Measurements from ENCODE around the gene TRIM65.
A peak's percentile ranks its signal among the peaks of the same experiment; 100 is the strongest.

TRIM65 gene

GRCh38 chr17:75915268-75915667 lies 18.5 kb upstream of the TRIM65 start:
- no peak for TF ChIP-seq CTCF (conservative IDR thresholded peaks at IDR 0.05)
- TF ChIP-seq ZFX (IDR thresholded peaks at IDR 0.05): no peak

GRCh38 chr17:75914643-75915267 lies 18.0 kb upstream of the TRIM65 start:
- H3K27ac ChIP-seq: no peak overlapping the region
- TF ChIP-seq ZFX (IDR thresholded peaks at IDR 0.05): no peak

More at GRCh38 chr17:75915268-75915667, 18.5 kb upstream of the TRIM65 start:
- no peak overlapping the region for H3K27ac ChIP-seq

GRCh38 chr17:75913537-75914210 lies 16.9 kb upstream of the TRIM65 start:
- TF ChIP-seq ZFX (IDR thresholded peaks at IDR 0.05) (no peak), CTCF (conservative IDR thresholded peaks at IDR 0.05) (no peak)
- H3K27ac ChIP-seq: no peak overlapping the region

GRCh38 chr17:75910699-75911098 lies 13.9 kb upstream of the TRIM65 start:
- no peak overlapping the region for H3K27ac ChIP-seq
- TF ChIP-seq ZFX (IDR thresholded peaks at IDR 0.05) (no peak), CTCF (conservative IDR thresholded peaks at IDR 0.05) (no peak)

- peak overlapping the region; percentile 9; the same call in 1 of the 2 replicates for H3K27ac ChIP-seq
- TF ChIP-seq CTCF (conservative IDR thresholded peaks at IDR 0.05): no peak
- no peak for TF ChIP-seq ZFX (IDR thresholded peaks at IDR 0.05)
Measured at GRCh38 chr17:75909812-75910274, 13.1 kb upstream of the TRIM65 start.

- TF ChIP-seq CTCF (conservative IDR thresholded peaks at IDR 0.05): no peak
- TF ChIP-seq ZFX (IDR thresholded peaks at IDR 0.05): no peak
- H3K27ac ChIP-seq: no peak overlapping the region; the same call in 1 of the 2 replicates
Measured at GRCh38 chr17:75909051-75909811, 12.5 kb upstream of the TRIM65 start.

GRCh38 chr17:75908201-75908600 lies 11.4 kb upstream of the TRIM65 start:
- TF ChIP-seq CTCF (conservative IDR thresholded peaks at IDR 0.05): no peak
- TF ChIP-seq ZFX (IDR thresholded peaks at IDR 0.05): no peak
- H3K27ac ChIP-seq: no peak overlapping the region

All from C4-2B (cell line).